Right renal pelvis (tissue), 4 donors: Measurements from ENCODE around the gene GNG11. TPM values are rescaled to one million over a fixed set of nuclear protein-coding genes. Genes with fewer than 3 reads are reported as not detected.

Experiments used
- polyA plus RNA-seq, 4 donors: library from polyadenylated mRNA; unstranded; fragments of 120-200 nt; gene quantifications; one replicate each; pipeline ENCODE4 v1.2.1, GENCODE V29; 2013; ENCODE audit not compliant: insufficient read length in 4 of 4

Gene GNG11
- polyA plus RNA-seq, 4 donors = 37.0 to 56.6 (median 51.9) TPM

Other genes starting within 250 kb of the GNG11 start
- 10 to 100 TPM in 3 of 4 donors, 1 to 10 TPM in 1; 8.3 to 17.3 (median 15.2) TPM for gene TFPI2, start 31.0 kb upstream of the GNG11 start, polyA plus RNA-seq
- gene GNGT1, start 15.2 kb upstream of the GNG11 start, polyA plus RNA-seq = under 1 TPM in 3 of 4 donors, not detected in 1; 0.03 to 0.44 (median 0.11) TPM
- gene BET1, start 82.6 kb downstream of the GNG11 start, polyA plus RNA-seq = 10 to 100 TPM; 50.9 to 59.1 (median 56.9) TPM